AML-193 (cell line): ENCODE results near the gene GHR.

ENCODE experiments used
- DNase-seq, 2 experiments: peaks; one replicate each; lab custom pipeline; 2025; lab: John Stamatoyannopoulos, UW

GHR gene

DNA sequence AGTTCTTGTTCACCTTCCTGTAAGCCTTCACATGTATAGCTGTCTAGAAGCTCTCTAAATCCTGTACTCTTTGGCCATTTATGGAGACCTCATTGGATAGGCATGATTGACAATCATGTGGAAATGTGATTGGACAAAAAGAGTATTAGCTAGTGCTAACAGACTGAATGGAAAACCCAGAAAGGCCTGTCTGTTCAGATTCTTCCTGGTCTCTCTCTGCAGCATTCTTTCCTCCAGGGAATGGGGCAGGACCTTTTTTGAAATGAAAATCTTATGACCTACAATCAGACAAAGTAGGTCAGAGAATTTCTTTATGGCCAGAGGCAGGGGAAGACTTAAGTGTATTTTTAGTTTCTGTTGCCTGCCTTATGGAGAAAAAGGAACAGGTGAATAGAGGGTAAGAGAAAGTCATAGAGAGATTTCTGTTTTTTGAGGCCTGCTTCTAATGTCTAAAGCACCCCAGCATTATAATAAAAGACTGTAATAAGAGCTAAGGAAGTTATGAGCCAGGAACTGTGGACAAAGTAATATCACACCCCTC is 181.0 kb downstream of the GHR start:
- no peak for DNase-seq

DNA sequence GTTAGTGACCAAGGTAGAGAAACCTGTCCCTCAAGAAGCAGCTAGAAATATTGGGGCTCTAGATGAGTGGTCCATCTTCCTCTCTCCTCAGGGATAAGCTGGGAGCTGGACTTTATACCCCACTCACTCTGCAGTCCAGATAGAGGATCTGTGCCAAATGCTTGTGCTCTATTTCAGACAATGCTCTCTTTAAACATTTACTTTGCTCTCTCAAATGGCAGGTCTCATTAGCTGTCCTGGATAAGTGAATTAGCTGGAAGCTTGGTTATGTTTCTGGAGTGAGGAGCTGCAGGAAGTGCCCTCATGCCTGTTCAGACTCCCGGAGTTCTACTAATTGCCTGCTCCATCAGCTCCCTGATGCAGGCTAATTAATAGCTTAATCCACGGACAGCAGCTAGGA is 182.3 kb downstream of the GHR start:
- DNase-seq, result no peak

DNA sequence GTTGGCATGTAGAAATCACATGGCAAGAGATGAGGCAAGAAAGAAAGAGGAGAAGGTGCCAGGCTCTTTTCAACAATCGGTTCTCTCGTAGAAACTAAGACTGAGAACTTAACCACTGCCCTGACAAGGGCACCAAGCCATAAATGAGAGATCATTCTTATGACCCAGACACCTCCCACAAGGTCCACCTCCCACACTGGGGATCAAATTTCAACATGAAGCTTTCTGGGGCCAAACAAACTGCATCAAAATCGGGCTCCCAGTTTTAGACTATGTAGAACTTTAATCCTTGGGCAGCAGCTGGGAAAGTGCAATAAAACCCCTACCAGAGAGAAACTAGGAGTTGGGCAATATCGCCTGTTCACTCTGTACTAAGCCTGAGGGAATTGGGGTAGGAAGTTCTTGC is 183.2 kb downstream of the GHR start:
- DNase-seq, result no peak

DNA sequence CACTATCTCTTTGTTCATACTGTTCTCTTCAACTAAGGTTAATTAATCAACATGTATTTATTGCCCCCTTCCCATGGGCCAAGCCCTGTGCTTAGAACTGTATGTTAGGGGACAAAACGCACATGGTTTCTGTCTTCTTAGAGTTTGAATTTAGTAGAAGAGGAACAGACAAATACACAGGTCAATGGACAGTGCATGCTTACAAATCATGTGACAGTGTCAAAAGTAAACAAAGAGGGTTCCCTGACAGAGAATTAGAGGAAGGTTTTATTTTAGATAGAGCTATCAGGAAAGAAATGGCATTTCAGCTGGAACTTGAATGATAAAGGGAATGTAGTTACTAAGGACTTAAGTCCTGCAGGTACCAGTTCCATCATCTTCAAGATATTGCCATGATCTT is 188.2 kb downstream of the GHR start:
- DNase-seq, result no peak

GRCh38 chr5:42612750-42613366 is 189.6 kb downstream of the GHR start:
- no peak for DNase-seq

DNA sequence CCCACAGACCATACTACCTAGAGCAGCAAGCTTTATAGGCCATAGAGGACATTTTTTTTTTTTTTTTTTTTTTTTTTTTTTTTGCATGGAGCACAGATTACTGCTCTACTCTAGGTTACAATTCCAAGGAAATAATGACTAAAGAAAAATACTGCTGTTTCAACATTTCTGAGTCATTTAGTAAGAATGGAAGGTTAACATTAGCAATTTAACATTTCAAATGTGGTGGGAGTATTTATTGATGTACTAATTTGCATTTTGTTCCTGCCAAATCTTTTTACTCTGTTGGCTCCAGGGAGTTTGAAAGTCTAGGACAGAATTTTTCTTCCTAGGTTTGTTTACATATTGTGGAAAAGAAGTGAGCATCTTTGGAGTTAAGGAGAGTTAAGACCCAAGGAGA is 191.3 kb downstream of the GHR start:
- DNase-seq, result no peak

GRCh38 chr5:42620579-42621216 is 197.5 kb downstream of the GHR start:
- DNase-seq, result no peak

DNA sequence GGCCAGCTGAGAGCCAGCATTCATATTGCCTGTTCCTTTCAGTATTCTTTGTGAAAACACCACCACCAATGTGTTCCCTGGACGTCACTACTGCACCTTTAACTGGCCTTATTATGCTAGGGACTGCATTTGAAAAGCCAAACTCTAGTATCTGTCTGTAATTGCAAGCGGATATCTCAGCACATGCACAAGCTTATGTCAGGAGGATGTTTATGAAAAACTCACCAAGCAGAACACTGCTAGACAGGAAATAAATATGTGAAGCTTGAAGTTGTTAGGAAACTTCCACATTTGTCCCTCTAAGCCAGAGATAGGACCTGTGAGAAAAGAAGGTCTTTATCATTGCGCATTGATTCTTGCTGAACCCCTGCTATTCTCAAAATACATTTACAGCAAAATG is 198.0 kb downstream of the GHR start:
- DNase-seq, result no peak

- DNase-seq, result no peak
Observed at GRCh38 chr5:42621662-42622061, 198.4 kb downstream of the GHR start.

- DNase-seq, result no peak
Observed at GRCh38 chr5:42624912-42625311, 201.7 kb downstream of the GHR start.

GRCh38 chr5:42626462-42626861 is 203.2 kb downstream of the GHR start:
- DNase-seq, result no peak

GRCh38 chr5:42628821-42629220 is 205.6 kb downstream of the GHR start:
- DNase-seq, result no peak

- no peak for DNase-seq
Observed at GRCh38 chr5:42629284-42629683, 206.0 kb downstream of the GHR start.

DNA sequence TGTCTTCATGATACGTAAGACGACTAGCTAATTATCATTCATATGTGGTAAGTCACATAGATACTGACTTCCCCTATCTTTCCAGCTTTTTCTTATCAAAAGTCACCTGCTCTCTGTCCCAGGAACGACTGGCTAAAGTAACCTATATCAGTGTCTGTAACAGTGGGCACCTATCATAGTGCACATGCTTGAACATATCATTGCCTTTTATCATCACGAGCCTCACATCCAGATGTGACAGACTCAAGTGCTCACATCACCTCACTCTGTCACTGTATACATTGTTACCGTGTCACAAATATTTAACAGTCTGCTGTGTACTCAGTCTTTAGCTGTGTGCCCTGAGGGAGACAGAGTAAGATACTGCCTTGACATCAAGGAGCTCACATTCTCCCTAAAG is 208.0 kb downstream of the GHR start:
- DNase-seq, result no peak

DNA sequence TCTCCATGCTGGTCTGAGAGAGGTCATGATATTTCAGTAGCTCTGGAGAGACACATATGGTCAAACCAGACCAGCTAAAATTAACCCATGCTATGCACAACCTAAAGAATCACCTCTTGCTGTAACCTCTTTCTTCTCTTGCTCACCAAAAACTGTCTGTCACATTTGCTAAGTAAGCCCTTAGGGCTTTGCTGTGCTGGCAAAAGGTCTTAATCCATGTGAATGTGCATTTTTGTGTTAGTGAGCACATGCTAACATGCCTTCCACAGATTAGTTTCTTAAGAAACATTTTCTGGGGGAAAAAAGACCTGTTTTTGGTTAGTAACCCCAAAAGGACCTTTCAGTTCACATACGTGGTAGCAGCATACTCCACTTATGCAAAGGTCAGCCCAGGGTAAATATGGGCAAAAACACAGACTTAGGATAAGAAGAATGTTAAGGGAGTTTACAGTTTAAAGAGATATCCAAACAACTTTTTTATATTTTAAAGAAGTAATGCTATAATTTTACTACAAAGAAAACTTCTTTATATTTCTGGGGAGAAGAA is 209.2 kb downstream of the GHR start:
- DNase-seq, result no peak

- DNase-seq, result no peak
Observed at GRCh38 chr5:42634575-42634974, 211.3 kb downstream of the GHR start.

GRCh38 chr5:42636425-42636824 is 213.2 kb downstream of the GHR start:
- peak; percentile 0 to 5 for DNase-seq

DNA sequence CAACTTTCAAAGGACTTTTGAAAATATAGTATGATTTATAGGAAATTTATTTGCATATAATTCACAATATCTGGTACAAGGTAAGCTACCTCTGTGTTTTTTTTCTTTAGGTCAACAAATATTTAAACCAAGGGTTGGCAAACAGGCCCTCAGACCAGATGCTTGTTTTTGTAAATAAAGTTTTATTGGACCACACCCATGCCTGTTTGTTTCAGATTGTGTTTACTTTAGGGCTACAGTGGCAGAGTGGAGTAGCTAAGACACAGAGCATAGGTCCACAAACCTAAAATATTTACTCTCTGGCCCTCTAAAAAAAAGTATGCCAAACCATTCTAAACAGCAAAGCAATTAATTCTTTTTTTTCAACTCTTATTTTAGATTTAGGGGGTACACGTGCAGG is 213.7 kb downstream of the GHR start:
- DNase-seq, result no peak

DNA sequence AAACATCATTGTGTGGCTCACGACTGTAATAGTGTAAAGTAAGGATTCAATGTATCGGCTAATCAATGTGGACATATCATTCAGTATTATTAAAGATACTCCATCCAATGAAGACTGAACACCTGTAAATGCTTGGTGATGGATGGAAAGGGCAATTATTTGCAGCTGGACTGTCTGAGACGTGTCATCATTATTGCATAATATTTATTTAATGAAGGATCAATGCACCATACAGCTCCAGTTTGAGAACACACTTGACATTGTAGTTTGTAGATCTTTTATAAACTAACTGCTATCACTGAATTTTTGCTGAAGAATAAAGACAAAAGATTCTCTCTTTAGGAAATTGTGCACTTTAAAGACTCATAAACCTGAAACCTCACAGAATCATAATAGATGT is 215.7 kb downstream of the GHR start:
- no peak for DNase-seq

GRCh38 chr5:42640835-42641234 is 217.6 kb downstream of the GHR start:
- DNase-seq, result no peak

- DNase-seq, result no peak
Observed at GRCh38 chr5:42641336-42642005, 218.2 kb downstream of the GHR start.

DNA sequence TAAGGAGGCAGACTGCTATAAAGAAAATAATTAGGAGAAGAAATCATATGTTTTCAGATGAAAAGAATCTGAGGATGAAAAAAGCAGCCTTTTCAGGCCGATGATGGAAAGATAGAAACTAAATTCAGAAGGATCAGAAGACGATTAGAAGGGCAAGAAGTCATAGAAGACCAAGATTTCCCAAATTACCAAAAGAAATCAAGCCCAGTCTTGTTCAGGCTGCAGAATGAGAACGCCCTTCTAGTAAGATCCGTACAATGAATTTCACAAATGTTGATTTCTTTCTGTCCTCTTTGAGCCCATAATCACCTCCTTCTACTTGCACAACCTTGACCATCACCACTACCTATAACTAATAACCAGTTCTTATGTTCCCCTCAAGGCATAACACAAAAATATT is 218.8 kb downstream of the GHR start:
- DNase-seq, result no peak

- no peak for DNase-seq
Observed at GRCh38 chr5:42643360-42643759, 220.1 kb downstream of the GHR start.
